Measurements from ENCODE around the gene PAGE4. TPM values are rescaled to one million over a fixed set of nuclear protein-coding genes. Genes with fewer than 3 reads are reported as not detected.

Gene PAGE4, protein sequence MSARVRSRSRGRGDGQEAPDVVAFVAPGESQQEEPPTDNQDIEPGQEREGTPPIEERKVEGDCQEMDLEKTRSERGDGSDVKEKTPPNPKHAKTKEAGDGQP
- total RNA-seq = 1 to 10 TPM in 3 of 4 donors, not detected in 1; 2.8 to 4.6 (median 4.5) TPM

GRCh38 chrX:49829016-49829415 is at the start of gene PAGE4:
Gene PAGE4 (plus strand): TSS chrX:49829303. CDS start chrX:49830429, 1,126 bp downstream.
- 33% methylated on average over 1 of the region's 8 CpGs; no CpG with 5 or more reads in 1 of the 2 donors for WGBS, 2 donors (ENCODE audit: low coverage in 1 of 2)
- ATAC-seq = no peak

GRCh38 chrX:49784747-49785280 is 44.3 kb upstream of the PAGE4 start:
- H3K9me3 ChIP-seq = no peaks in the 10 kb centered on the region
- WGBS, 2 donors (ENCODE audit: low coverage in 1 of 2) = 50% methylated on average over 1 of the region's 1 CpG; no CpG with 5 or more reads in 1 of the 2 donors
- ATAC-seq = no peak
- no peak overlapping the region for H3K4me3 ChIP-seq
- no peaks in the 10 kb centered on the region for H3K4me1 ChIP-seq
- no peaks in the 10 kb centered on the region for H3K27me3 ChIP-seq
- no peak overlapping the region for H3K27ac ChIP-seq
- TF ChIP-seq POLR2A (IDR thresholded peaks at IDR 0.05) = no peak
- TF ChIP-seq, protein P1, sequence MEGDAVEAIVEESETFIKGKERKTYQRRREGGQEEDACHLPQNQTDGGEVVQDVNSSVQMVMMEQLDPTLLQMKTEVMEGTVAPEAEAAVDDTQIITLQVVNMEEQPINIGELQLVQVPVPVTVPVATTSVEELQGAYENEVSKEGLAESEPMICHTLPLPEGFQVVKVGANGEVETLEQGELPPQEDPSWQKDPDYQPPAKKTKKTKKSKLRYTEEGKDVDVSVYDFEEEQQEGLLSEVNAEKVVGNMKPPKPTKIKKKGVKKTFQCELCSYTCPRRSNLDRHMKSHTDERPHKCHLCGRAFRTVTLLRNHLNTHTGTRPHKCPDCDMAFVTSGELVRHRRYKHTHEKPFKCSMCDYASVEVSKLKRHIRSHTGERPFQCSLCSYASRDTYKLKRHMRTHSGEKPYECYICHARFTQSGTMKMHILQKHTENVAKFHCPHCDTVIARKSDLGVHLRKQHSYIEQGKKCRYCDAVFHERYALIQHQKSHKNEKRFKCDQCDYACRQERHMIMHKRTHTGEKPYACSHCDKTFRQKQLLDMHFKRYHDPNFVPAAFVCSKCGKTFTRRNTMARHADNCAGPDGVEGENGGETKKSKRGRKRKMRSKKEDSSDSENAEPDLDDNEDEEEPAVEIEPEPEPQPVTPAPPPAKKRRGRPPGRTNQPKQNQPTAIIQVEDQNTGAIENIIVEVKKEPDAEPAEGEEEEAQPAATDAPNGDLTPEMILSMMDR (IDR thresholded peaks at IDR 0.05) = no peak
- TF ChIP-seq EP300 (IDR thresholded peaks at IDR 0.05) = no peak
- H3K36me3 ChIP-seq = no peaks in the 10 kb centered on the region

More at GRCh38 chrX:49829016-49829415, at the start of gene PAGE4:
- H3K27ac ChIP-seq = no peak within 1 kb of the TSS
- H3K4me1 ChIP-seq = no peaks in the 10 kb centered on the region
- no peaks in the 10 kb centered on the region for H3K27me3 ChIP-seq
- no peak for TF ChIP-seq POLR2AphosphoS5 (IDR thresholded peaks at IDR 0.05)
- TF ChIP-seq EP300 (IDR thresholded peaks at IDR 0.05) = no peak
- TF ChIP-seq, protein P1 (IDR thresholded peaks at IDR 0.05) = no peak
- TF ChIP-seq POLR2A (IDR thresholded peaks at IDR 0.05) = no peak
- no peak within 1 kb of the TSS for H3K4me3 ChIP-seq
- H3K9me3 ChIP-seq = no peaks in the 10 kb centered on the region
- H3K36me3 ChIP-seq = no peaks in the 10 kb centered on the region

- no peak overlapping the region for H3K4me3 ChIP-seq
- ATAC-seq = no peak
- no peak for TF ChIP-seq POLR2AphosphoS5 (IDR thresholded peaks at IDR 0.05)
- TF ChIP-seq POLR2A (IDR thresholded peaks at IDR 0.05) = no peak
- TF ChIP-seq EP300 (IDR thresholded peaks at IDR 0.05) = no peak
- TF ChIP-seq, protein P1 (IDR thresholded peaks at IDR 0.05) = no peak
- H3K36me3 ChIP-seq = no peaks in the 10 kb centered on the region
- H3K9me3 ChIP-seq = no peaks in the 10 kb centered on the region
- H3K27ac ChIP-seq = no peak overlapping the region
- H3K4me1 ChIP-seq = no peaks in the 10 kb centered on the region
- WGBS, 2 donors (ENCODE audit: low coverage in 1 of 2) = 50% methylated on average over 1 of the region's 1 CpG; no CpG with 5 or more reads in 1 of the 2 donors
- H3K27me3 ChIP-seq = no peaks in the 10 kb centered on the region
These were observed 36.7 kb upstream of the PAGE4 start for GRCh38 chrX:49792376-49792775.

DNA sequence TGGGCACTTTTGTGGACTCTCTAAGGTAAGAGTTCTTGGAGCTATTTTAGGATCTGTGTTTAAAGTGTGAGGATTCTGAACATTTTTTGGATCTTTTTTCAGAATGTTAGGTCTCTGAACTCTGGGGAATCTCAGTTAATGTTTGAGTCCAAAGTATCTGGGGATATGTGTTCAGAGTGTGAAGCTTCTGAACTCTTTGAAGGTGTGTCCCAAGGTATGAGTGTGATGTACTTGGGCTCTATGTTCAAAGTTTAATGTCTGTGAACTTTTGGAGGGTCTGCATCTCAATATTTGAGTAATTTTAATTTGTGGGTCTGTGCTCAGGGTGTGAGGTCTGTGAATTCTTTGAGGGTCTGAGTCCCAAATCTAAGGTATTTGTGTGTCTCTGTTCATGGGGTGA is 35.4 kb upstream of the PAGE4 start:
- Histone ChIP-seq H3K36me3 (no peaks in the 10 kb centered on the region), H3K27me3 (no peaks in the 10 kb centered on the region), H3K27ac (no peak overlapping the region), H3K4me3 (no peak overlapping the region), H3K4me1 (no peaks in the 10 kb centered on the region), H3K9me3 (no peaks in the 10 kb centered on the region)
- ATAC-seq = no peak
- TF ChIP-seq, protein P1 (IDR thresholded peaks at IDR 0.05) = no peak
- TF ChIP-seq EP300 (IDR thresholded peaks at IDR 0.05) (no peak), POLR2AphosphoS5 (IDR thresholded peaks at IDR 0.05) (no peak)

- no peak for ATAC-seq
- H3K4me3 ChIP-seq = no peak overlapping the region
- 78 to 83% methylated on average over 1 of the region's 1 CpG for WGBS, 2 donors (ENCODE audit: low coverage in 1 of 2)
- no peaks in the 10 kb centered on the region for H3K36me3 ChIP-seq
- TF ChIP-seq POLR2AphosphoS5 (IDR thresholded peaks at IDR 0.05) = no peak
- TF ChIP-seq, protein P1 (IDR thresholded peaks at IDR 0.05) = no peak
- TF ChIP-seq EP300 (IDR thresholded peaks at IDR 0.05) = no peak
- no peak for TF ChIP-seq POLR2A (IDR thresholded peaks at IDR 0.05)
- no peaks in the 10 kb centered on the region for H3K4me1 ChIP-seq
- no peaks in the 10 kb centered on the region for H3K27me3 ChIP-seq
- no peak overlapping the region for H3K27ac ChIP-seq
- H3K9me3 ChIP-seq = no peaks in the 10 kb centered on the region
These were observed 29.3 kb upstream of the PAGE4 start for GRCh38 chrX:49799828-49800227.
